Epithelial cell of esophagus (primary cell): ENCODE measurements around the gene FUT7.

Source experiments
- DNase-seq: peaks from one replicate; pipeline ENCODE4 v3.0.0; 2010; ENCODE audit warnings: low read depth
- H3K4me3 ChIP-seq: 2 replicates; pipeline ENCODE4 v1.5.1; 2011; ENCODE audit warnings: mild to moderate bottlenecking, low read length, control low read depth
- CTCF ChIP-seq: IDR thresholded peaks from 2 replicates; pipeline ENCODE4 v1.5.1; 2011; ENCODE audit warnings: low read depth, mild to moderate bottlenecking, low read length, control low read depth, inconsistent platforms; ENCODE audit not compliant: insufficient read depth; ENCODE audit errors: missing control alignments

FUT7 gene

GRCh38 chr9:137023583-137023991 lies 8.3 kb downstream of the FUT7 start:
- no peak for DNase-seq
- no peak overlapping the region for H3K4me3 ChIP-seq
- no peak for TF ChIP-seq CTCF

- no peak for DNase-seq
- no peak overlapping the region for H3K4me3 ChIP-seq
- TF ChIP-seq CTCF = no peak
These were observed 8.7 kb downstream of the FUT7 start for GRCh38 chr9:137023157-137023556.

- DNase-seq = no peak
- H3K4me3 ChIP-seq = no peak overlapping the region
- TF ChIP-seq CTCF = no peak
These were observed 9.3 kb downstream of the FUT7 start for GRCh38 chr9:137022662-137023008.

- DNase-seq = peak; percentile 90
- no peak for TF ChIP-seq CTCF
- H3K4me3 ChIP-seq = no peak overlapping the region
These were observed 9.8 kb downstream of the FUT7 start for GRCh38 chr9:137021979-137022661.

GRCh38 chr9:137021568-137021978 lies 10.3 kb downstream of the FUT7 start:
- H3K4me3 ChIP-seq = no peak overlapping the region
- no peak for DNase-seq
- TF ChIP-seq CTCF = no peak

- H3K4me3 ChIP-seq = no peak overlapping the region
- no peak for DNase-seq
- no peak for TF ChIP-seq CTCF
These were observed 10.9 kb downstream of the FUT7 start for GRCh38 chr9:137020771-137021567.
